GM20431 (cell line): Measurements from ENCODE around the gene MSANTD2.

Experiments
- in situ Hi-C: fragments of 300-500 bp; cut with MseI, MboI; formaldehyde crosslinking; loops from one replicate; pipeline ENCODE4 v1.15.0; 2020; ENCODE audit warnings: low sequenced_read_pairs; ENCODE audit not compliant: unreplicated experiment

Gene MSANTD2

DNA sequence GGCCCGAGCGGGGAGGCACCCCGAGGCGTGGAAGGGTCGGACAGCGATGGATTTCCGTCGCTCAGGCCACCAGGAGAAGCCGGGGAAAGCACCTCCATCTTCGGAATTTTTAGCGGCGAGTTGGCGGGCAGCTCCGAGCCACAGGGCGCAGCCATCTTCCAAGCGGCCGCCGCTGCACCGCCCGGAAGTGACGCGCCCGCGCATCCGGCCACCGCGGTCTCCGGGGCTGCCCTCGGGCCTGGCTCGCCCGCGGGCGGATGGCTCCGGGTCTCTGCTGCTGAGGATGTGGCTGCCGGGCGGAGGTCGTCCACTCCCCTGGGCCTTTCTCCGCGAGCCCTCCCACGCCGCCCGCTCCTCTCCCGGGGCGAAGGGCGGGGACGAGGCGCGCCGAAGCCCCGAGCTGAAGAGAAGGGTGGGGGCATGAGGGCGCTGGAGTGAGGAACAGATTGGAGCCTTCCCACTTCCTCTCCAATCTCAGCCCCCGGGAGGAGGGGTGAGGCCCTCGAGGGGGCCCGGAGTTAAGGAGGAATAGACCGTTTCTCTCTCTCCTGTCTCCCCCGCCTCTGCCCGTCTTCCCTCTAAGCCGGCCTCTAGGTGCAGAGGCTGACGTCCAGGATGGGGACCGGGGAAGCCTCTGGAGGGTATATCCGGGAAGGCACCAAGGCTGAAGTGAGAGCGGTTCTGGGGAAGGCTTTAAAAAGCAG lies at the start of gene MSANTD2:
Gene MSANTD2 (minus strand): TSS at position 181 of the 704 bp plus-strand sequence. CDS start 26 bp downstream, at position 155.
- in situ Hi-C loops: no loop called here

DNA sequence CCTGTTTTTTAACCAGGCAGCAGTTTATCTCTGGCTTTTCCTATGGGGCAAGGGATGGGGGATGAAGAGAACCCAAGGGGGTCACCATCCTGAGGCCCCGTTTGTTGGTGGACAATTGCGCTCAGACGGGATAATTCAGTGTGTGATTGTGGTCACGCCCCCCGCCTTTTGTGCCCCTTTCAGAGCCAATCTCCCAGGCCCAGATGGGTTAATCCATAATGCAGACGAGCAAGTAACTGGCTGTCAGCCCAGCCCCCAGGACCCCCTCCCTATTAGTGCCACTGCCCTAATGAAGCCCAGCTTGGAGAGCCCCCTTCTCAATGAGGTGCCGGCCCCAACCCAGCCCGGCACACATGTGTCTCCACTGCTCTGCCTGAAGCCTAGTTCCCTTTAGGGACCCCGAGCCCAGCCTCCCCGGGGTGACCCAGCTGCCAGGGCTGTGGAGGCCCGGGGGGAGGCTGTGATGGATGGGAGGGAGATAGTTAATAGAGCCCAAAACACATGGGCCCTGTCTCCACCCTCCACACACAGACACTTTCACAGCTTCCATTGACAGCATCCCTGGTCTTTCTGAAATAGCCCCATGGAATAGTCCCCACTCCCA lies 46.0 kb upstream of the MSANTD2 start:
- in situ Hi-C loops: loop anchor here (25.0 kb wide), 1 partner anchor 184 kb away; the partner anchor contains the start of genes SIAE and SPA17

- in situ Hi-C loops: loop anchor here (25.0 kb wide), 1 partner anchor 182 kb away; the partner anchor contains the start of genes SIAE and SPA17
Measured at GRCh38 chr11:124844664-124845079, 44.5 kb upstream of the MSANTD2 start.

DNA sequence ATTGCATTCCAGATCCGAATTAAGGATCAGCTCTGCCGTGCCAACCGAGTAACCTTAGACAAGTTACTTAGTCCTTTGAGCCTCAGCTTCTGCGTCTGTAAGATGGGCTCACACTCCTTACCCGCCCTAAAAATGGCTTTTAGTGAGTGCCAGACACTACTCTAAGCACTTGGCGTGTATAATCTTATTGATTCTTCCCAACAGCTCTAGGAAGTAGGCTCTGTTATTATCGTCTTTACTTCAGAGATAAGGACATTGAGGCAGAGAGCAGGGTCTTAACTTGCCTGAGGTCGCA lies 43.4 kb upstream of the MSANTD2 start:
- in situ Hi-C loops: loop anchor here (25.0 kb wide), 1 partner anchor 181 kb away; the partner anchor contains the start of genes SIAE and SPA17

DNA sequence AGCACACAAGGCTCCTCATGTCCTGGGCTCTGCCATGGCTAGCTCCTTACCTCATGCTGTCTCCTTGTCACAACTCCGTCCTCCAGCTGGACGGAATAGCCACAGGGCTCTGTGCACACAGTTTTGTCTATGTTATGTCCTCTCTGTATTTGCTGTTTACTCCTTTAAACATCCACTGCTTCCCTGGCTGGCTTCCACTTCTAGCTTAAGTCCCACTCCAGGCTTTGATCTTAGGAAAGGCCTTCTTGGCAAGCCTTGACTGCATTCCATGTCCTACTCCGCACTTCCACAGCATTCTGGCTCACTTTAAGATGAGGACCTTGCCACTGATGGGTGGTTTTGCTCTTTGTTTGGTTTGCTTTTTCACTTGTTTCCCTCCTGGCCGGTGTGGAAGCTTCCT lies 42.1 kb upstream of the MSANTD2 start:
- in situ Hi-C loops: loop anchor here (25.0 kb wide), 1 partner anchor 180 kb away; the partner anchor contains the start of genes SIAE and SPA17

DNA sequence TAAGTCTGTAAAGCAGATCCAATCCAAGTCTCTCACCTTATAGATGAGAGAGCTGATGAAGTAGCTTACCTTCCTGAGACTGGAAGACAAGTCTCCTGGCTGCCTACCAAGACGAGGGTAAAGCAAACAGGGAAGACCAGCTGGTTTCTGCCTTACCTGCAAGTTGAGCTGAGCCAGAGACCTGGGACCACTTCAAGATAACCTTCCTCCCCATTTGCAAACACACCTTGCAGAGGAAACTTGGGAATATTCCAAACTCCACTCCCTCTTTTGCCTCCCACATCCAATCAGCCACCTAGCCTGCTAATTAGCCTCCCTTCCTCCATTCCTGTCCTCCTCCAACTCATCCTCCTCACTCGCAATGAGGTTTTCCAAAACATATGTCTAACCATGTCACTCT lies 41.6 kb upstream of the MSANTD2 start:
- in situ Hi-C loops: loop anchor here (25.0 kb wide), 1 partner anchor 180 kb away; the partner anchor contains the start of genes SIAE and SPA17

GRCh38 chr11:124841201-124841600 lies 41.0 kb upstream of the MSANTD2 start:
- in situ Hi-C loops: loop anchor here (25.0 kb wide), 1 partner anchor 179 kb away; the partner anchor contains the start of genes SIAE and SPA17

DNA sequence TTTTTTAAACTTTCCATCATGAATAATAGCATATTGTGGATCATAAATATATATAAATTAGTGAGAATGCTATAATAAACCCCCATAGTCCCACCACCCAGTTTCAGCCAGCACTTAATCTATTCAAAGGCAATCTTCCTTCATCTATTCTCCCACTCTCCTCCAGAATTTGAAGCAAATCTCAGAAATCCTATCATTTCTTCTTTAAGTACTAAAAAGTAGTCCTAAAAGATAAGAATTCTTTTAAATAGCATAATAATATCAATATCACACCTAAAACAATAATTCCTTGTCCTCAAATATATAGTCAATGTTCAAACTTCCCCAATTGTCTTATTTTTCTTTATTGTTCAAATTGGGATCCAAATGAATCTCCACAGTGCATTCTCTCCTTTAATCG lies 40.5 kb upstream of the MSANTD2 start:
- in situ Hi-C loops: loop anchor here (25.0 kb wide), 1 partner anchor 178 kb away; the partner anchor contains the start of genes SIAE and SPA17

GRCh38 chr11:124839972-124840621 lies 39.9 kb upstream of the MSANTD2 start:
- in situ Hi-C loops: loop anchor here (25.0 kb wide), 1 partner anchor 178 kb away; the partner anchor contains the start of genes SIAE and SPA17

GRCh38 chr11:124839128-124839971 lies 39.1 kb upstream of the MSANTD2 start:
- in situ Hi-C loops: loop anchor here (25.0 kb wide), 1 partner anchor 177 kb away; the partner anchor contains the start of genes SIAE and SPA17

- in situ Hi-C loops: loop anchor here (25.0 kb wide), 1 partner anchor 176 kb away; the partner anchor contains the start of genes SIAE and SPA17
Measured at GRCh38 chr11:124838805-124839127, 38.6 kb upstream of the MSANTD2 start.

DNA sequence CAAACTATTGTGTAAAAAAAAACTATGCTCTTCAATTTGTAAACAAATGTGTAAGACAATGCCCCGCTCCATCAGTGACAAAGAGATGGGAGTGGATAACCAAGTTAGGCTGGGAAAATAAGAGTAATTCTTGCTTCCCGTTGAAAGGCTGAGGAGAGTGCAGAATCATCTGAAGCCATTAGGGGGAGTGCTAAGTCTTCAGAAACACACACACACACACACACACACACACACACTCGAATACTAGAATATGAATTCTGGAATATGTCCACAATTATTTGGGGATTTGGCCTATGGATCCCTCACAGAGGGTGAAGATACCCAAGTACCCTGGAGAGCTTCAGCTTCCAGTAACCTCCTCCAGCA lies 37.3 kb upstream of the MSANTD2 start:
- in situ Hi-C loops: loop anchor here (25.0 kb wide), 1 partner anchor 175 kb away; the partner anchor contains the start of genes SIAE and SPA17

- in situ Hi-C loops: loop anchor here (25.0 kb wide), 1 partner anchor 174 kb away; the partner anchor contains the start of genes SIAE and SPA17
Measured at GRCh38 chr11:124835918-124836317, 35.7 kb upstream of the MSANTD2 start.

- in situ Hi-C loops: loop anchor here (25.0 kb wide), 1 partner anchor 172 kb away; the partner anchor contains the start of genes SIAE and SPA17
Measured at GRCh38 chr11:124834526-124835180, 34.4 kb upstream of the MSANTD2 start.

DNA sequence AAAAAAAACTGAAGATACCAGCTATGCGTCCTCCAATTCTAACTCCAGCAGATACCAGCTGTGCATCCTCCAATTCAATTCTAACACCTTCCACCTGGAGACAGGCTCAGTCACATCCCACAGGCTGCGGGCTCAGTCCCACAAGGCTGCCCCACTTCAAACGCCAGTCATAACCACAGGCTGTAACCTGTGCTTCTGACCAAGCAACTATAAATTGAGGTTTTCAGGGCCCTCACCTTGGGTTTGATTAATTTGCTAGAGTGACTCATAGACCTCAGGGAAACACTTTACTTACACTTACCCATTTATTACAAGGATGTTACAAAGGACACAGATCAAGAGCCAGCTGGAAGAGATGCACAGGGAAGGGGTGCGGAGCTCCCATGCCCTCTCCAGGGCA lies 32.4 kb upstream of the MSANTD2 start:
- in situ Hi-C loops: loop anchor here (25.0 kb wide), 1 partner anchor 170 kb away; the partner anchor contains the start of genes SIAE and SPA17

DNA sequence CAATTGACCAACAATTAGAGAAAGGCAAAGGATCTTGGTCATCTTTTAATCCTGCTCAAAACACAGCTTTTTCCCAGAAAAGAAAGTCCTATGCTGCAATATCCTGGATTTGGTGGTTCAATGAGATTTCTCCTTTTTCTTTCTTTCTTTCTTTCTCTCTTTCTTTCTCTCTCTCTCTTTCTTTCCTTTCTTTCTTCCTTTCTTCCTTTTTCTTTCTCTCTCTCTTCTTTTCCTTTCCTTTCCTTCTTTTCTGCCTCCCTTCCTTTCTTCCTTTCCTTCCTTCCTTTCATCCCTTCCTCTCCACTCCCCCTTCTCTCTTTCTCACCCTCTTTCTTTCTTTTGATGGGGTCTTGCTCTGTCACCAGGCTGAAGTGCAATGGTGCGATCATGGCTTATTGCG lies 31.7 kb upstream of the MSANTD2 start:
- in situ Hi-C loops: loop anchor here (25.0 kb wide), 1 partner anchor 170 kb away; the partner anchor contains the start of genes SIAE and SPA17

GRCh38 chr11:124830749-124831148 lies 30.5 kb upstream of the MSANTD2 start:
- in situ Hi-C loops: loop anchor here (25.0 kb wide), 1 partner anchor 168 kb away; the partner anchor contains the start of genes SIAE and SPA17

GRCh38 chr11:124829986-124830385 lies 29.8 kb upstream of the MSANTD2 start:
- in situ Hi-C loops: loop anchor here (25.0 kb wide), 1 partner anchor 168 kb away; the partner anchor contains the start of genes SIAE and SPA17

DNA sequence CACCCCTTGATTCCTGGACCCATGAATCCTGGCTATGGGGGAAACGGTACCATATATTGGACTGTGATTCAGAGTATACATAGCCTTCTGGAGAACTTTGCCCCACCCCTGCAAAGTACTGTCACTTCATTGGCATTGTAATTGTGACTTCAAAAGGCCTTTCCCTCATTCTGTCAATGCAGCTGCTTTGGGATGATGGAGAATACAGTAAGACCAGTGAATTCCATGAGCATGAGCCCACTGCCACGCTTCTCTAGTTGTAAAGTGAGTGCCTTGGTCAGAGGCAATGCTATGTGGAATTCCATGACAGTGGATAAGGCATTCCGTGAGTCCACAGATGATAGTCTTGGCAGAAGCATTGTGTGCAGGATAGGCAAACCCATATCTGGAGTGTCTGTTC lies 25.7 kb upstream of the MSANTD2 start:
- in situ Hi-C loops: loop anchor here (25.0 kb wide), 1 partner anchor 164 kb away; the partner anchor contains the start of genes SIAE and SPA17
